Ramos (cell line): ENCODE results near the gene HPSE2.

ENCODE experiments used
- in situ Hi-C: fragments of 300-500 bp; cut with MboI; formaldehyde crosslinking; loops from one replicate; pipeline ENCODE4 v1.14.3; 2022; ENCODE audit warnings: low sequenced_read_pairs; ENCODE audit not compliant: unreplicated experiment

The HPSE2 gene

GRCh38 chr10:98758463-98758862 is 477.2 kb downstream of the HPSE2 start:
- in situ Hi-C loops = no loop called here

- in situ Hi-C loops = no loop called here
These were observed 487.4 kb downstream of the HPSE2 start for GRCh38 chr10:98748298-98748697.

GRCh38 chr10:98745645-98746044 is 490.0 kb downstream of the HPSE2 start:
- in situ Hi-C loops = no loop called here

- in situ Hi-C loops = no loop called here
These were observed 515.1 kb downstream of the HPSE2 start for GRCh38 chr10:98720551-98720950.

GRCh38 chr10:98713586-98713985 is 522.1 kb downstream of the HPSE2 start:
- in situ Hi-C loops = no loop called here

- in situ Hi-C loops = no loop called here
These were observed 539.1 kb downstream of the HPSE2 start for GRCh38 chr10:98696516-98696915.

- in situ Hi-C loops = no loop called here
These were observed 540.8 kb downstream of the HPSE2 start for GRCh38 chr10:98694883-98695282.

- in situ Hi-C loops = no loop called here
These were observed 541.6 kb downstream of the HPSE2 start for GRCh38 chr10:98694014-98694413.

- in situ Hi-C loops = no loop called here
These were observed 548.0 kb downstream of the HPSE2 start for GRCh38 chr10:98687685-98688084.

GRCh38 chr10:98684019-98684899 is 551.4 kb downstream of the HPSE2 start:
- in situ Hi-C loops = no loop called here

- in situ Hi-C loops = no loop called here
These were observed 558.8 kb downstream of the HPSE2 start for GRCh38 chr10:98676895-98677294.

- in situ Hi-C loops = no loop called here
These were observed 559.8 kb downstream of the HPSE2 start for GRCh38 chr10:98675902-98676301.

GRCh38 chr10:98673171-98673782 is 562.4 kb downstream of the HPSE2 start:
- in situ Hi-C loops = loop anchor here (25.0 kb wide), 1 partner anchor 761 kb away; no protein-coding TSS in a partner anchor

- in situ Hi-C loops = loop anchor here (25.0 kb wide), 1 partner anchor 755 kb away; no protein-coding TSS in a partner anchor
These were observed 568.6 kb downstream of the HPSE2 start for GRCh38 chr10:98667081-98667480.

GRCh38 chr10:98666276-98666675 is 569.4 kb downstream of the HPSE2 start:
- in situ Hi-C loops = loop anchor here (25.0 kb wide), 1 partner anchor 754 kb away; no protein-coding TSS in a partner anchor

GRCh38 chr10:98664329-98665042 is 571.2 kb downstream of the HPSE2 start:
- in situ Hi-C loops = loop anchor here (5.0 to 25.0 kb wide), 2 partner anchors 197 to 752 kb away; no protein-coding TSS in a partner anchor

GRCh38 chr10:98659951-98660350 is 575.7 kb downstream of the HPSE2 start:
- in situ Hi-C loops = loop anchor here (5.0 to 25.0 kb wide), 2 partner anchors 193 to 748 kb away; no protein-coding TSS in a partner anchor

GRCh38 chr10:98655492-98655891 is 580.2 kb downstream of the HPSE2 start:
- in situ Hi-C loops = loop anchor here (25.0 kb wide), 1 partner anchor 743 kb away; no protein-coding TSS in a partner anchor

GRCh38 chr10:98649170-98649569 is 586.5 kb downstream of the HPSE2 start:
- in situ Hi-C loops = no loop called here
